HL-60 (cell line): Measurements from ENCODE around the gene EFNA3.
A peak's percentile ranks its signal among the peaks of the same experiment; 100 is the strongest.

Source experiments
- DNase-seq, 2 experiments: peaks; one replicate each; pipeline ENCODE4 v3.0.0-alpha.2; 2010 to 2020; ENCODE audit warnings: low read depth in 1 of 2, low spot score in 1 of 2
- H3K27ac ChIP-seq: fragments of 250-450 bp; sonication (Bioruptor Pico); replicated peaks from 2 replicates; pipeline ENCODE4 v1.5.1; 2020; ENCODE audit warnings: mild to moderate bottlenecking, moderate library complexity
- H3K27me3 ChIP-seq: fragments of 250-450 bp; sonication (Bioruptor Pico); 2 replicates; pipeline ENCODE4 v1.5.1; 2021; ENCODE audit warnings: mild to moderate bottlenecking, moderate library complexity; ENCODE audit not compliant: insufficient read depth, poor library complexity, severe bottlenecking
- H3K4me3 ChIP-seq: replicated peaks from 2 replicates; pipeline ENCODE4 v1.5.1; 2011; ENCODE audit warnings: mild to moderate bottlenecking, control low read depth, low read length; ENCODE audit not compliant: insufficient read depth
- GABPA ChIP-seq: IDR thresholded peaks from 2 replicates; pipeline ENCODE4 v1.6.1; 2012; ENCODE audit warnings: low read depth
- POLR2AphosphoS5 ChIP-seq: IDR thresholded peaks from 2 replicates; pipeline ENCODE4 v1.6.1; 2012; ENCODE audit warnings: low read depth
- SPI1 ChIP-seq: IDR thresholded peaks from 2 replicates; pipeline ENCODE4 v1.6.1; 2012; ENCODE audit warnings: low read depth, mild to moderate bottlenecking, borderline replicate concordance
- TF ChIP-seq, protein P1 (sequence below): IDR thresholded peaks from 2 replicates; pipeline ENCODE4 v1.6.1; 2012; ENCODE audit warnings: low read depth; ENCODE audit not compliant: insufficient replicate concordance
- TF ChIP-seq, protein P2 (sequence below): IDR thresholded peaks from one replicate; pipeline ENCODE4 v1.5.1; 2011; ENCODE audit warnings: low read length, control low read depth, inconsistent platforms; ENCODE audit not compliant: insufficient read depth

The EFNA3 gene

DNA sequence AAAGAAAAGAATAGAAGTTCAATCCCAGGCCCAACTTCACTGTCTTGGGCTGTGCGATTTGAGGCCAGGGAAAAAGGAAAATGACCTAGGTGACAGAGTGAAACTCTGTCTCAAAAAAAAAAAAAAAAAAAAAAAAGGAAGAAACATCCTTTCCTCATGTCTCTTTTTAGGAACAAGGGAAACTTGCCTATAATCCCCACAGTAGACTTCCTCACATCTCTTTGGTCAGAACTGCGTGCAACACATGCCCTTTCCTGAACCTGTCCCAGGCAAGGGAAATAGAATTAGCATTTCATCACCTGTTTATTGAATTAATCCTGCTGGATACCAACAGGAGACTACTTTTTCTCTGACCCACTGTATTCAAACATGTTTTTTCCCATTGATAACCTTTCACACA lies 42.7 kb upstream of the EFNA3 start:
- Histone ChIP-seq H3K27me3 (no peaks in the 10 kb centered on the region), H3K27ac (no peak overlapping the region), H3K4me3 (no peak overlapping the region)
- TF ChIP-seq POLR2AphosphoS5 (no peak), SPI1 (peak; percentile 13; the same call in 1 of the 2 replicates)
- no peak for DNase-seq

DNA sequence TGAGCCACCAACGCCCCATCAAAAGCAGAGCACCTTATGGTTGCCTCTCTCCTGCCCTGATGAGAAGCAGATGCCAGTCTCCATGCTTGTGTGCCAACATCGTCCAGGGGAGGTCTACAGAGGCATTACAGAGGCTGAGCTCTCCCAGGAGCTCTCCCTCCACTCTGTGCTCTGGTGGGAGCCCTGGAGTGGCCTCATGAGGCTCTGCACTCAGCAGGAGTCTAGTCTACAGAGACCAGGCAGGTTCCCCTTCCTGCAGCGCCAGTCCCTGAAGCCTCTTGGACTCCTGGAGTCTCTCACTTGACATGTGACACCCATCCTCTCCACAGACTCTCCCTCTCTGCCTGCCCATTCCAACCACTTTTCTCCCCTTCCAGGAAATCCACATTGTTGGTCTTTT lies 41.6 kb upstream of the EFNA3 start:
- Histone ChIP-seq H3K27me3 (no peaks in the 10 kb centered on the region), H3K4me3 (no peak overlapping the region), H3K27ac (no peak overlapping the region)
- DNase-seq = no peak
- TF ChIP-seq, protein P1, sequence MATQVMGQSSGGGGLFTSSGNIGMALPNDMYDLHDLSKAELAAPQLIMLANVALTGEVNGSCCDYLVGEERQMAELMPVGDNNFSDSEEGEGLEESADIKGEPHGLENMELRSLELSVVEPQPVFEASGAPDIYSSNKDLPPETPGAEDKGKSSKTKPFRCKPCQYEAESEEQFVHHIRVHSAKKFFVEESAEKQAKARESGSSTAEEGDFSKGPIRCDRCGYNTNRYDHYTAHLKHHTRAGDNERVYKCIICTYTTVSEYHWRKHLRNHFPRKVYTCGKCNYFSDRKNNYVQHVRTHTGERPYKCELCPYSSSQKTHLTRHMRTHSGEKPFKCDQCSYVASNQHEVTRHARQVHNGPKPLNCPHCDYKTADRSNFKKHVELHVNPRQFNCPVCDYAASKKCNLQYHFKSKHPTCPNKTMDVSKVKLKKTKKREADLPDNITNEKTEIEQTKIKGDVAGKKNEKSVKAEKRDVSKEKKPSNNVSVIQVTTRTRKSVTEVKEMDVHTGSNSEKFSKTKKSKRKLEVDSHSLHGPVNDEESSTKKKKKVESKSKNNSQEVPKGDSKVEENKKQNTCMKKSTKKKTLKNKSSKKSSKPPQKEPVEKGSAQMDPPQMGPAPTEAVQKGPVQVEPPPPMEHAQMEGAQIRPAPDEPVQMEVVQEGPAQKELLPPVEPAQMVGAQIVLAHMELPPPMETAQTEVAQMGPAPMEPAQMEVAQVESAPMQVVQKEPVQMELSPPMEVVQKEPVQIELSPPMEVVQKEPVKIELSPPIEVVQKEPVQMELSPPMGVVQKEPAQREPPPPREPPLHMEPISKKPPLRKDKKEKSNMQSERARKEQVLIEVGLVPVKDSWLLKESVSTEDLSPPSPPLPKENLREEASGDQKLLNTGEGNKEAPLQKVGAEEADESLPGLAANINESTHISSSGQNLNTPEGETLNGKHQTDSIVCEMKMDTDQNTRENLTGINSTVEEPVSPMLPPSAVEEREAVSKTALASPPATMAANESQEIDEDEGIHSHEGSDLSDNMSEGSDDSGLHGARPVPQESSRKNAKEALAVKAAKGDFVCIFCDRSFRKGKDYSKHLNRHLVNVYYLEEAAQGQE = no peak
- TF ChIP-seq, protein P2, sequence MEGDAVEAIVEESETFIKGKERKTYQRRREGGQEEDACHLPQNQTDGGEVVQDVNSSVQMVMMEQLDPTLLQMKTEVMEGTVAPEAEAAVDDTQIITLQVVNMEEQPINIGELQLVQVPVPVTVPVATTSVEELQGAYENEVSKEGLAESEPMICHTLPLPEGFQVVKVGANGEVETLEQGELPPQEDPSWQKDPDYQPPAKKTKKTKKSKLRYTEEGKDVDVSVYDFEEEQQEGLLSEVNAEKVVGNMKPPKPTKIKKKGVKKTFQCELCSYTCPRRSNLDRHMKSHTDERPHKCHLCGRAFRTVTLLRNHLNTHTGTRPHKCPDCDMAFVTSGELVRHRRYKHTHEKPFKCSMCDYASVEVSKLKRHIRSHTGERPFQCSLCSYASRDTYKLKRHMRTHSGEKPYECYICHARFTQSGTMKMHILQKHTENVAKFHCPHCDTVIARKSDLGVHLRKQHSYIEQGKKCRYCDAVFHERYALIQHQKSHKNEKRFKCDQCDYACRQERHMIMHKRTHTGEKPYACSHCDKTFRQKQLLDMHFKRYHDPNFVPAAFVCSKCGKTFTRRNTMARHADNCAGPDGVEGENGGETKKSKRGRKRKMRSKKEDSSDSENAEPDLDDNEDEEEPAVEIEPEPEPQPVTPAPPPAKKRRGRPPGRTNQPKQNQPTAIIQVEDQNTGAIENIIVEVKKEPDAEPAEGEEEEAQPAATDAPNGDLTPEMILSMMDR = no peak
- TF ChIP-seq POLR2AphosphoS5 = no peak
- no peak for TF ChIP-seq SPI1
- TF ChIP-seq GABPA = no peak

DNA sequence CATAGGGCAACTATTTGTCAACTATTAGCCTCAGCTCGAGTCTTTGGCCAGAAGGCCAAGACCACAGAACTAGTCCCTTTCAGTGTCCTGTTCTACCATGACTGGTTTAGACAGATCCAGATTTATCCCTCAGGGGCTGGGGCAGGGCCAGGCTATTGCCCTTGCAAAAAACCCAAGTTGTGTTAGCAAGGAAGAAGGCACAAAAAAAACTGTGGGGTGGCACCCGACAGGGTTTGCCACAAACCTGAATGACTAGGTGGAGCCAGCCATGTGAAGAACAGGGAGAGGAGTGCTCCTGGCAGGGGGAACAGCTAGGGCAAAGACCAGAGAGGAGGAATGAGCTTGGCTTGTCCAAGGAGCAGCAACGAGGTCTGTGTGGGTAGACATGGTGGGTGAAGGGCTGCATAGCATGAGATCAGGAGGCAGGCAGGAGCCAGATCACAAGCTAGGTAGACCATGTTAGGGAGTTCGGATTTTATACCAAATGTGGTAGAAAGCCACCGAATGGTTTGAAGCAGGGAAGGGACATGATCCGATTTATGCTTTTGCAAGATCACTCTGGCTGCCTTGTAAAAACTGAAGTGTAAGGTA lies 40.7 kb upstream of the EFNA3 start:
- DNase-seq = no peak
- TF ChIP-seq, protein P1 = no peak
- no peak for TF ChIP-seq SPI1
- no peak for TF ChIP-seq POLR2AphosphoS5
- TF ChIP-seq, protein P2 = no peak
- no peak for TF ChIP-seq GABPA
- no peaks in the 10 kb centered on the region for H3K27me3 ChIP-seq
- no peak overlapping the region for H3K4me3 ChIP-seq
- H3K27ac ChIP-seq = no peak overlapping the region

DNA sequence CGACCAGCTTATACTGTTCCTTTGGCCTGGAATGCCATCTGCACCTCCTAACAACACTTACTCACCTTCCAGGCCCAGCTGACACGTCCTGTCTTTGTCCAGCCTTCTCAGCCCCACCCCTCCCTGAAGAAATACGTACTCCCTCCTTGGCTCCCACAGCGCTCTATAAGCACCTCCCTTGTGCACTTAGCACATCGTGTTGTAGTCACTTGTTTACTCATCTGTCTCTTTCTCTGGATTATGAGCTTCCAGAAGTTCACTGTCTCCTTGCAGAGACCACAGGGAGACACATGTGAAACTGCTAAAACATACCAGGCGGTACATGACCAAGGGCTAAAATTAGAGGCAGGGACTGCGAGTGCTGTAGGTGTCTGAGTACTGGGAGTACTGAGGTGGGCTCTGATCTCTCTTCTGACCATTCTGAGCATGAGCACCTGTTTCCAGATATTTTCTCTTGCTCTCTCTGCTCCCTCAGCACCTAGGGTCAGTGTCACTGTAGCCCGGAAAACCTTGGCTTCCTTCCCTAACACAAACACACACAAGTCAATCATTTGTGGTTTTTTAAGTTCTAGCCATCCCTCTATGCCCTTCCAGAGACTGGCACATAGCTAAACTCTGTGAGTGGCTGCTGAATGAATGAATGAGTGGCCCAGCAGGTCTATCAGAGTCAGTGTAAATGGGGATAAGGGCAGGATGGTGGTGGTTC lies 39.9 kb upstream of the EFNA3 start:
- Histone ChIP-seq H3K27ac (no peak overlapping the region), H3K4me3 (no peak overlapping the region), H3K27me3 (no peaks in the 10 kb centered on the region)
- no peak for DNase-seq
- TF ChIP-seq, protein P2 = no peak
- TF ChIP-seq SPI1 (no peak), POLR2AphosphoS5 (no peak), GABPA (no peak)
- TF ChIP-seq, protein P1 = no peak
